Measurements from ENCODE around the gene FAM9C.

Gene FAM9C

DNA sequence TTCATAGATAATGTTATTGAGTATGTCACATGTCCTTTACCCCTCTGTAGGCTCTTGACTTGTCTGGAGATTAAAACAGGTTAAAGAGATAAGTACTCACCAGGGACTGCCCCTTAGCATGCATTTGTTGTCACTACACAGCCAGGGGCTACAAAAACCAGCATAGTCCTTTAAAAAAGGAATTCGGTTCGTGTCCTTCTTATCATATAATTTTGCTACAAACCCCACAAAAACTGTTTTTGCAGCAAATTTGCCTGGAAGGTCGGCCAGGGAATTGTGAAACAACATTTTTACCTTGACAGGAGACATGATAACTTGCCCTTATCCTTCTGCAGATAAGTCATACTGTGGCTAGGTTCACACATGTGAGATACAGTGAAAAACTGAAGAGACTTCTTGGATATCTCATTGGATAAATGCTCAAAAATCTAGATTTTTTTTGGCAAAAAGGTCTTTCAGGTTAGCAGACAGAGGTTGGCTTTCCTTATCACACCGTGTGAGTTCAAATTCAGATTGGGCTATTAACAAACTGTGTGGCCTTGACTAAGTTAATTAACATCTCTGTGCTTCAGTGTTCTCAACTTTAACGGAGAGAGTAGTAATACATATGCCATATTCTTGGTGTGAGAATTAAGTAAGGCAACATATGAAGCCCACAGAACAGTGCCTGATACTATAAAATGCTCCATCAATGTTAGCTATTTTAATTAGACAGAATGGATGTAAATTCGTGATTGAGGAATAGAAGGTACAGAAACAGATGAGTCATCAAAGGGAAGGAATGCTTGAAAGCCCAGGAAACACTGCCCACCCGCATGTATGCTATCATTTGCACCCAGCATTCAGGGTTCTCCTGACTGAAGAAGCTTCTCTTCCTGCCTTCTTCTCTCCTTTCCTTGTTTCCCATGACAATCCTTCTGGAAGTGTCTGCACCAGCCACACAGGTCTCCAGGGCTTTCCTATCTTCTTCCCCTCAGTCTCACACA, 30.0 kb downstream of the FAM9C start:
- no peak for DNase-seq
- H3K4me1 ChIP-seq (ENCODE audit: control extremely low read depth in 1 of 4, control insufficient read depth in 4 of 4, insufficient read depth in 4 of 4, low read length in 3 of 4): peaks cover 3 to 24% (median 13%) of the 10 kb centered on the region in 4 experiments
- peaks cover 0 to 18% (median 0%) of the 10 kb centered on the region in 5 experiments for H3K27me3 ChIP-seq (replicated peaks in 2 of 5; ENCODE audit: control insufficient read depth in 4 of 5, insufficient read depth in 5 of 5, low read length in 4 of 5)
- no peaks in the 10 kb centered on the region for H3K9me3 ChIP-seq (ENCODE audit: control extremely low read depth in 1 of 5, control insufficient read depth in 4 of 5, insufficient read depth in 2 of 5, low read depth in 1 of 5, low read length in 4 of 5)
- H3K36me3 ChIP-seq (ENCODE audit: control insufficient read depth in 4 of 4, insufficient read depth in 4 of 4, low read length in 3 of 4): no peaks in the 10 kb centered on the region
- CTCF ChIA-PET: no interaction called here
- 78% methylated on average over 4 of the region's 7 CpGs for WGBS (ENCODE audit: insufficient coverage)
- POLR2A ChIA-PET: no interaction called here
- no peak overlapping the region for H3K4me3 ChIP-seq (ENCODE audit: control insufficient read depth in 1 of 7, extremely low read depth in 1 of 7, insufficient read depth in 4 of 7, low read depth in 2 of 7, low read length in 6 of 7)
- no peak overlapping the region for H3K27ac ChIP-seq (ENCODE audit: insufficient read depth in 1 of 2, low read depth in 1 of 2, low read length in 2 of 2, poor library complexity in 1 of 2, severe bottlenecking in 2 of 2)

DNA sequence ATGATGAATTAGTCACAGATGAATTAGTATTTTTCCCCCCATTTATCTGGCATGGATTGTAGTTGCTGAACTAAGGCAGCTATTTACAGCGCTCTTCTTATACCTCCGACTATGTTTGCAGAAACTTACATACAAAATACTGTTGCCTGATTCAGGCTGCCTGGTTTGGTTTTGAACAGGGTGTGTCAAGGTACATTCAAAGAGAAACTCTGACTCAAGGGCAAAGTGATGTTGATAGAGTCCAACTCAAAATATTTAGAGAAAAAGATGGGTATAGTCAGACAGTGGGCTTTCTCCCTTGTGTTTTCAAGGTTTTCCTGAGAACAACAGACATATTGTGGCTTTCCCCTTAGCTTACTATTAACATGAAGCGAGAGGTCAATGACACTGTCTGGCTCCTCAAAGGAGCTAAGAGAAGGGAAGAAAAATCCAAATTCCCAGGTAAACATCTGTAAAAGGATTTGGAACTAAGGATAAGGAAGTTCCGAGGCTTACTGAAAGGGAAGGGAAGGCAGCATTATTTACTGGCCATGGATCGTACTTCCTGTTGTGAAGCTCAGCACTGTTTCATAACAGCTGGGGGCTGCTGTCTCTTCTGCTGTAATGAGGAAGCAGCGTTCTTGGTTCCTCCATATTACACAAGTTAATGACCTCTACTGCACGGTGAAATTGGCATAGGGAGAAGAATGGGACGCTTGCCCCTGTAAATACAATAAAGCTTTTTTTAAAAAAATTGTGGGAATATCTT, 30.9 kb downstream of the FAM9C start:
- no peak overlapping the region for H3K27ac ChIP-seq (ENCODE audit: insufficient read depth in 1 of 2, low read depth in 1 of 2, low read length in 2 of 2, poor library complexity in 1 of 2, severe bottlenecking in 2 of 2)
- DNase-seq: peak; percentile 38 to 79 (median 69)
- no peak overlapping the region for H3K4me3 ChIP-seq (ENCODE audit: control insufficient read depth in 1 of 7, extremely low read depth in 1 of 7, insufficient read depth in 4 of 7, low read depth in 2 of 7, low read length in 6 of 7)
- 46% methylated on average over 3 of the region's 8 CpGs for WGBS (ENCODE audit: insufficient coverage)
- ChIA-PET POLR2A (interaction anchor here (0.8 kb wide), 1 partner anchor 63 kb away, joined by 3 read pairs; no protein-coding TSS in a partner anchor), CTCF (interaction anchor here (0.9 to 1.1 kb wide), 2 partner anchors 8 to 69 kb away, joined by 3 read pairs; no protein-coding TSS in a partner anchor)
- H3K9me3 ChIP-seq (ENCODE audit: control extremely low read depth in 1 of 5, control insufficient read depth in 4 of 5, insufficient read depth in 2 of 5, low read depth in 1 of 5, low read length in 4 of 5): no peaks in the 10 kb centered on the region
- H3K27me3 ChIP-seq (replicated peaks in 2 of 5; ENCODE audit: control insufficient read depth in 4 of 5, insufficient read depth in 5 of 5, low read length in 4 of 5): peaks cover 0 to 13% (median 0%) of the 10 kb centered on the region in 5 experiments
- peaks cover 3 to 25% (median 13%) of the 10 kb centered on the region in 4 experiments for H3K4me1 ChIP-seq (ENCODE audit: control extremely low read depth in 1 of 4, control insufficient read depth in 4 of 4, insufficient read depth in 4 of 4, low read length in 3 of 4)
- H3K36me3 ChIP-seq (ENCODE audit: control insufficient read depth in 4 of 4, insufficient read depth in 4 of 4, low read length in 3 of 4): no peaks in the 10 kb centered on the region

DNA sequence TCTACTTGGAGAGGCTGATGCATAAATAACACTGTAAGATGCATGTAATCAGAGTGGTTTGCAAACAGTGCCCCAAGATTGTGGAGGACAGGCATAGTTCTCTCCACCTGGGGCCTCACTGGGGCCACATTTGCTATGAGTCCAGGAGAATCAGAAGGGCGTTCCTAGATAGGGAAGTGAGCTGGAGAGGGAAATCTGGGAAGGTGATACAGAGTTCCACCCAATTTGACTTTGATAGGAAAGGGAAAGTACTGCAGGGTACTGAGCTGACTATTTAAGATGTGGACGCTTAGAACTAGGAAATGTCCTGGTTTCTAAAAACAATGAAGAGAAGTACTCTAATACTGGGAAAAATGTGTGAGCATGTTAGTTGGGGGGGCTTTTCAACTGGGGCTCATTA, 33.9 kb downstream of the FAM9C start:
- H3K4me1 ChIP-seq (ENCODE audit: control extremely low read depth in 1 of 4, control insufficient read depth in 4 of 4, insufficient read depth in 4 of 4, low read length in 3 of 4): peaks cover 3 to 27% (median 12%) of the 10 kb centered on the region in 4 experiments
- no peaks in the 10 kb centered on the region for H3K9me3 ChIP-seq (ENCODE audit: control extremely low read depth in 1 of 5, control insufficient read depth in 4 of 5, insufficient read depth in 2 of 5, low read depth in 1 of 5, low read length in 4 of 5)
- H3K27ac ChIP-seq (ENCODE audit: insufficient read depth in 1 of 2, low read depth in 1 of 2, low read length in 2 of 2, poor library complexity in 1 of 2, severe bottlenecking in 2 of 2): no peak overlapping the region
- DNase-seq: no peak
- peaks cover 0 to 13% (median 0%) of the 10 kb centered on the region in 5 experiments for H3K27me3 ChIP-seq (replicated peaks in 2 of 5; ENCODE audit: control insufficient read depth in 4 of 5, insufficient read depth in 5 of 5, low read length in 4 of 5)
- H3K36me3 ChIP-seq (ENCODE audit: control insufficient read depth in 4 of 4, insufficient read depth in 4 of 4, low read length in 3 of 4): no peaks in the 10 kb centered on the region
- no peak overlapping the region for H3K4me3 ChIP-seq (ENCODE audit: control insufficient read depth in 1 of 7, extremely low read depth in 1 of 7, insufficient read depth in 4 of 7, low read depth in 2 of 7, low read length in 6 of 7)
- CTCF ChIA-PET: no interaction called here
- WGBS (ENCODE audit: insufficient coverage): 78% methylated on average over 1 of the region's 2 CpGs
- POLR2A ChIA-PET: no interaction called here

DNA sequence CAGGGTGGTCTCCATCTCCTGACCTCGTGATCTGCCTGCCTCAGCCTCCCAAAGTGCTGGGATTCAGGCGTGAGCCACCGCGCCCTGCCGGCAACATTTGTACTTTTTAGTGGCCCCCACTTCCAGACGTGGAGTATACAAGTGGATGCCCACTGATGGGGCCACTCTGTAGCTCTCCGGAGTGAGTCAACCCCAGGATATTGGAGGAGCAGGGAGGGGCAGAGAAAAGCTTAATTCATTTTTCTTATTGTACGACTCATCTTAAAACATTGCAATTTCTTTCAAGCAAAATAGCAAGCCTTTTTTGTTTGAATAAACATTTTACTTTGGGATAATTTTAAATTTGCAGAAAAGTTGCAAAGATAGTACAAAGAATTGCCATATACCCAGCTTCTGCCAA, 34.6 kb downstream of the FAM9C start:
- no peaks in the 10 kb centered on the region for H3K9me3 ChIP-seq (ENCODE audit: control extremely low read depth in 1 of 5, control insufficient read depth in 4 of 5, insufficient read depth in 2 of 5, low read depth in 1 of 5, low read length in 4 of 5)
- ChIA-PET POLR2A (no interaction called here), CTCF (no interaction called here)
- peaks cover 4 to 29% (median 12%) of the 10 kb centered on the region in 4 experiments for H3K4me1 ChIP-seq (ENCODE audit: control extremely low read depth in 1 of 4, control insufficient read depth in 4 of 4, insufficient read depth in 4 of 4, low read length in 3 of 4)
- H3K4me3 ChIP-seq (ENCODE audit: control insufficient read depth in 1 of 7, extremely low read depth in 1 of 7, insufficient read depth in 4 of 7, low read depth in 2 of 7, low read length in 6 of 7): no peak overlapping the region
- H3K27ac ChIP-seq (ENCODE audit: insufficient read depth in 1 of 2, low read depth in 1 of 2, low read length in 2 of 2, poor library complexity in 1 of 2, severe bottlenecking in 2 of 2): no peak overlapping the region
- DNase-seq: no peak
- WGBS (ENCODE audit: insufficient coverage): 92% methylated on average over 6 of the region's 8 CpGs
- H3K27me3 ChIP-seq (replicated peaks in 2 of 5; ENCODE audit: control insufficient read depth in 4 of 5, insufficient read depth in 5 of 5, low read length in 4 of 5): peaks cover 0 to 13% (median 0%) of the 10 kb centered on the region in 5 experiments
- H3K36me3 ChIP-seq (ENCODE audit: control insufficient read depth in 4 of 4, insufficient read depth in 4 of 4, low read length in 3 of 4): no peaks in the 10 kb centered on the region

DNA sequence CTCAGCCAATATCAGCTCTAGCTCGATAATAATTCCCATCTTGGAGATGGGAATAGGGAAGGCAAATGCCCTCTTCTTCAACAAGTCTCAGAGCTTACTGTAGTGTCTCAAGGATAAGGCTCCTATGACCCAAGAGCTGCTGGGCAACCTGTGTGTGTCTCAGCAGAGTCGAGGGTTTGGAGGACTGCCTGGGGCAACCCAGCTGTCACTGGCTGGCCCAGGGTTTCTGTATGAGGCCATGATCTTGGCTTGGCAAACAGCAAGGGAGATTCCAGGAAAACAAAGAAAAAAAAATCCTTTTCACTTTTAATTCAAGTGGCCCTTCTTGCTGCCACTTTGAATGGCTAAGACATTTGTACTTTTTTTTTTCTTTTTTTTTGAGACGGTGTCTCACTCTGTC, 35.1 kb downstream of the FAM9C start:
- POLR2A ChIA-PET: interaction anchor here (1.0 kb wide), 1 partner anchor 35 kb away, joined by 3 read pairs; the partner anchor contains the start of gene TMSB4X
- Histone ChIP-seq H3K9me3 (ENCODE audit: control extremely low read depth in 1 of 5, control insufficient read depth in 4 of 5, insufficient read depth in 2 of 5, low read depth in 1 of 5, low read length in 4 of 5) (no peaks in the 10 kb centered on the region), H3K27me3 (replicated peaks in 2 of 5; ENCODE audit: control insufficient read depth in 4 of 5, insufficient read depth in 5 of 5, low read length in 4 of 5) (peaks cover 0 to 9% (median 0%) of the 10 kb centered on the region in 5 experiments), H3K4me1 (ENCODE audit: control extremely low read depth in 1 of 4, control insufficient read depth in 4 of 4, insufficient read depth in 4 of 4, low read length in 3 of 4) (peaks cover 4 to 23% (median 12%) of the 10 kb centered on the region in 4 experiments), H3K36me3 (ENCODE audit: control insufficient read depth in 4 of 4, insufficient read depth in 4 of 4, low read length in 3 of 4) (no peaks in the 10 kb centered on the region), H3K4me3 (ENCODE audit: control insufficient read depth in 1 of 7, extremely low read depth in 1 of 7, insufficient read depth in 4 of 7, low read depth in 2 of 7, low read length in 6 of 7) (no peak overlapping the region), H3K27ac (ENCODE audit: insufficient read depth in 1 of 2, low read depth in 1 of 2, low read length in 2 of 2, poor library complexity in 1 of 2, severe bottlenecking in 2 of 2) (no peak overlapping the region)
- DNase-seq: no peak
- 90% methylated on average over 3 of the region's 3 CpGs for WGBS (ENCODE audit: insufficient coverage)
- CTCF ChIA-PET: interaction anchor here (1.3 kb wide), 1 partner anchor 25 kb away, joined by 5 read pairs; no protein-coding TSS in a partner anchor

DNA sequence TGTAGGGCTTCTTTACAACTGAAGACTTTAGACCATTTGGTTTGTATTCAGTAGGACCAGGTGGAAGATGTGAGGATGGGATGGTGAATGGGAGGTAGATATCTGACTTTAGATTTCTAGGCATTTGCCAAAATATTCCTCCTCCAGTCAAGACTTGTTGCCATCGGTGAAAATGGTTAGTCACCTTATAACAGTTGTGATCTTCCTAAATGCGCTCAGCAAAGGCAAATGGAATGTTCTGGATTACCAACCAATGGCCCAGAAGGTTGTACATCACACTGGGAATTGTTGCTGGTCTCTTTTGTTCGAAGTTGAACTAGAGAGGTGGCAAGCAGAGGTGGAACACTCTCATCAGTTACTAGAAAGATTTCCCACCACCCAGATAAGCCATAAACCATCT, 35.6 kb downstream of the FAM9C start:
- no peaks in the 10 kb centered on the region for H3K36me3 ChIP-seq (ENCODE audit: control insufficient read depth in 4 of 4, insufficient read depth in 4 of 4, low read length in 3 of 4)
- CTCF ChIA-PET: interaction anchor here (1.3 kb wide), 1 partner anchor 24 kb away, joined by 5 read pairs; no protein-coding TSS in a partner anchor
- peaks cover 4 to 19% (median 9%) of the 10 kb centered on the region in 4 experiments for H3K4me1 ChIP-seq (ENCODE audit: control extremely low read depth in 1 of 4, control insufficient read depth in 4 of 4, insufficient read depth in 4 of 4, low read length in 3 of 4)
- no peak overlapping the region for H3K4me3 ChIP-seq (ENCODE audit: control insufficient read depth in 1 of 7, extremely low read depth in 1 of 7, insufficient read depth in 4 of 7, low read depth in 2 of 7, low read length in 6 of 7)
- WGBS (ENCODE audit: insufficient coverage): 94% methylated on average over 2 of the region's 3 CpGs
- no peaks in the 10 kb centered on the region for H3K9me3 ChIP-seq (ENCODE audit: control extremely low read depth in 1 of 5, control insufficient read depth in 4 of 5, insufficient read depth in 2 of 5, low read depth in 1 of 5, low read length in 4 of 5)
- no peak for DNase-seq
- H3K27ac ChIP-seq (ENCODE audit: insufficient read depth in 1 of 2, low read depth in 1 of 2, low read length in 2 of 2, poor library complexity in 1 of 2, severe bottlenecking in 2 of 2): no peak overlapping the region
- POLR2A ChIA-PET: interaction anchor here (1.0 kb wide), 1 partner anchor 34 kb away, joined by 3 read pairs; the partner anchor contains the start of gene TMSB4X
- peaks cover 0 to 8% (median 0%) of the 10 kb centered on the region in 5 experiments for H3K27me3 ChIP-seq (replicated peaks in 2 of 5; ENCODE audit: control insufficient read depth in 4 of 5, insufficient read depth in 5 of 5, low read length in 4 of 5)
